Esophagus muscularis mucosa (tissue), 4 donors: ENCODE measurements around the gene PIP4K2B. TPM values are rescaled to one million over a fixed set of nuclear protein-coding genes. Genes with fewer than 3 reads are reported as not detected.

Experiments
- DNase-seq: peaks from one replicate; pipeline ENCODE4 v3.0.0-alpha.2; 2017; ENCODE audit errors: extremely low spot score
- H3K27ac ChIP-seq, 4 donors: fragments of 200-600 bp; sonication (generic); replicated peaks in 1 of 4; 1 replicate in 3 of 4; 2 replicates in 1 of 4; pipeline ENCODE4 v1.5.1; 2016 to 2019; ENCODE audit warnings: mild to moderate bottlenecking in 1 of 4
- H3K27me3 ChIP-seq, 4 donors: fragments of 200-600 bp; sonication (generic); one replicate each; pipeline versions ENCODE4 v1.5.1 to v1.6.0; 2016 to 2019
- H3K36me3 ChIP-seq, 4 donors: fragments of 200-600 bp; sonication (generic); one replicate each; pipeline ENCODE4 v1.5.1; 2016 to 2019
- H3K4me1 ChIP-seq, 4 donors: fragments of 200-600 bp; sonication (generic); one replicate each; pipeline ENCODE4 v1.5.1; 2016 to 2019
- H3K4me3 ChIP-seq, 4 donors: fragments of 200-600 bp; sonication (generic); 1 replicate in 2 of 4; 2 replicates in 2 of 4; pipeline ENCODE4 v1.5.1; 2016 to 2019; ENCODE audit warnings: mild to moderate bottlenecking in 4 of 4, moderate library complexity in 1 of 4
- H3K9me3 ChIP-seq, 4 donors: fragments of 200-600 bp; sonication (generic); 1 replicate in 3 of 4; 2 replicates in 1 of 4; pipeline ENCODE4 v1.5.1; 2016 to 2019
- CTCF ChIP-seq, 3 experiments: fragments of 200-600 bp in 2 of 3; fragments of 450-650 bp in 1 of 3; sonication (generic) in 2 of 3; IDR thresholded peaks; one replicate each; pipeline ENCODE4 v1.5.1; 2017 to 2019; ENCODE audit warnings: antibody characterized with exemption in 3 of 3, mild to moderate bottlenecking in 2 of 3, moderate library complexity in 1 of 3
- EP300 ChIP-seq: sonication (generic); formaldehyde crosslinking; IDR thresholded peaks from one replicate; pipeline ENCODE4 v1.6.1; 2017; ENCODE audit warnings: antibody characterized with exemption
- POLR2A ChIP-seq: fragments of 450-650 bp; IDR thresholded peaks from one replicate; pipeline ENCODE4 v1.6.1; 2017; ENCODE audit warnings: antibody characterized with exemption, moderate library complexity, mild to moderate bottlenecking, low read depth
- POLR2AphosphoS5 ChIP-seq, 2 donors: sonication (generic); formaldehyde crosslinking; IDR thresholded peaks; one replicate each; pipeline ENCODE4 v1.6.1; 2017; ENCODE audit warnings: antibody characterized with exemption in 2 of 2
- WGBS: methylation state at CpG from one replicate; pipeline ENCODE4 v1.1.5; 2018; 5-methylcytosine and 5-hydroxymethylcytosine counted together
- intact Hi-C: fragments of 100-400 bp; cut with DNase I; formaldehyde crosslinking; loops from one replicate; pipeline ENCODE4 v1.15.1; 2023
- total RNA-seq, 4 donors: library from RNA; depleted of rRNA; stranded (reverse); fragments of >200 nt; gene quantifications; one replicate each; pipeline versions ENCODE4 v1.1.0 to v1.2.1, GENCODE V29; 2016

The PIP4K2B gene
- total RNA-seq, 4 donors from 2014 or later: 39.5 to 72.1 (median 53.2) TPM

GRCh38 chr17:38733982-38734973 is 65.1 kb downstream of the PIP4K2B start:
- DNase-seq: no peak
- Histone ChIP-seq H3K9me3 (no peaks in the 10 kb centered on the region), H3K27me3 (no peaks in the 10 kb centered on the region), H3K4me1 (peaks cover 50 to 61% (median 56%) of the 10 kb centered on the region in 4 donors), H3K27ac (peak overlapping the region in 1 of 4 donors; percentile 14), H3K36me3 (peaks cover 19 to 74% (median 55%) of the 10 kb centered on the region in 4 donors), H3K4me3 (no peak overlapping the region)
- WGBS: 44% methylated on average over 9 of the region's 15 CpGs
- TF ChIP-seq CTCF (IDR thresholded peaks at IDR 0.05) (peak in 1 of 3 experiments; percentile 16), EP300 (no peak)
- intact Hi-C loops: loop anchor here (5.0 to 10.0 kb wide), 2 partner anchors 42 to 61 kb away; partner anchors contain the start of gene PIP4K2B

GRCh38 chr17:38733282-38733981 is 65.9 kb downstream of the PIP4K2B start:
- H3K4me1 ChIP-seq: peaks cover 52 to 70% (median 63%) of the 10 kb centered on the region in 4 donors
- H3K36me3 ChIP-seq: peaks cover 16 to 66% (median 47%) of the 10 kb centered on the region in 4 donors
- H3K9me3 ChIP-seq: no peaks in the 10 kb centered on the region
- intact Hi-C loops: loop anchor here (5.0 to 10.0 kb wide), 2 partner anchors 41 to 61 kb away; partner anchors contain the start of gene PIP4K2B
- no peak for DNase-seq
- H3K27ac ChIP-seq: peak overlapping the region; percentile 3 to 87 (median 22)
- no peak for TF ChIP-seq CTCF (IDR thresholded peaks at IDR 0.05)
- no peak overlapping the region for H3K4me3 ChIP-seq
- H3K27me3 ChIP-seq: no peaks in the 10 kb centered on the region
- 81% methylated on average over 8 of the region's 9 CpGs for WGBS

- intact Hi-C loops: loop anchor here (5.0 to 10.0 kb wide), 2 partner anchors 40 to 62 kb away; partner anchors contain the start of gene PIP4K2B
- H3K9me3 ChIP-seq: no peaks in the 10 kb centered on the region
- H3K4me1 ChIP-seq: peaks cover 52 to 70% (median 64%) of the 10 kb centered on the region in 4 donors
- no peaks in the 10 kb centered on the region for H3K27me3 ChIP-seq
- TF ChIP-seq CTCF (IDR thresholded peaks at IDR 0.05) (no peak), POLR2A (no peak), EP300 (no peak), POLR2AphosphoS5 (IDR thresholded peaks at IDR 0.05) (no peak)
- no peak overlapping the region for H3K4me3 ChIP-seq
- peaks cover 10 to 59% (median 39%) of the 10 kb centered on the region in 4 donors for H3K36me3 ChIP-seq
- 73% methylated on average over 7 of the region's 7 CpGs for WGBS
- DNase-seq: no peak
- H3K27ac ChIP-seq: peak overlapping the region; percentile 87 to 92 (median 88)
Measured at GRCh38 chr17:38732376-38733281, 66.7 kb downstream of the PIP4K2B start.

GRCh38 chr17:38731526-38732294 is 67.6 kb downstream of the PIP4K2B start:
- DNase-seq: no peak
- 81% methylated on average over 8 of the region's 8 CpGs for WGBS
- intact Hi-C loops: loop anchor here (5.0 to 10.0 kb wide), 2 partner anchors 39 to 63 kb away; partner anchors contain the start of gene PIP4K2B
- H3K4me1 ChIP-seq: peaks cover 52 to 70% (median 64%) of the 10 kb centered on the region in 4 donors
- H3K4me3 ChIP-seq: peak overlapping the region in 3 of 4 donors; percentile 84 to 93 (median 86)
- H3K9me3 ChIP-seq: no peaks in the 10 kb centered on the region
- H3K36me3 ChIP-seq: peaks cover 10 to 51% (median 35%) of the 10 kb centered on the region in 4 donors
- TF ChIP-seq EP300 (no peak), CTCF (IDR thresholded peaks at IDR 0.05) (no peak), POLR2A (no peak), POLR2AphosphoS5 (IDR thresholded peaks at IDR 0.05) (no peak)
- H3K27ac ChIP-seq: peak overlapping the region; percentile 87 to 92 (median 88)
- H3K27me3 ChIP-seq: no peaks in the 10 kb centered on the region
